ENCODE measurements around the gene PIGM. TPM values are rescaled to one million over a fixed set of nuclear protein-coding genes. Genes with fewer than 3 reads are reported as not detected.
A peak's percentile ranks its signal among the peaks of the same experiment; 100 is the strongest.

The PIGM gene
- total RNA-seq, 1 donor from 2014 or later, result 7.0 TPM

- Mint-ChIP-seq H3K27ac (ENCODE audit: unreplicated experiment) (peak within 1 kb of the TSS; percentile 58), H3K27me3 (ENCODE audit: low read depth, unreplicated experiment) (peaks cover 56% of the 10 kb centered on the region), H3K4me3 (ENCODE audit: unreplicated experiment) (peak within 1 kb of the TSS; percentile 93), H3K9me3 (ENCODE audit: unreplicated experiment) (peaks cover 2% of the 10 kb centered on the region), H3K4me1 (ENCODE audit: low read depth, unreplicated experiment) (peaks cover 8% of the 10 kb centered on the region), H3K36me3 (ENCODE audit: low read depth, unreplicated experiment) (peaks cover 2% of the 10 kb centered on the region)
- no peaks in the 10 kb centered on the region for H3K36me3 ChIP-seq (ENCODE audit: insufficient read depth, low read length)
- H3K27me3 ChIP-seq (ENCODE audit: insufficient read depth, low read length), result peaks cover 48% of the 10 kb centered on the region
- H3K9me3 ChIP-seq (ENCODE audit: insufficient read depth, low read depth, low read length), result no peaks in the 10 kb centered on the region
- no peaks in the 10 kb centered on the region for H4K20me1 ChIP-seq (ENCODE audit: insufficient read depth, low read length)
- H3K4me1 ChIP-seq (ENCODE audit: insufficient read depth, low read length), result peaks cover 3% of the 10 kb centered on the region
- H2AFZ ChIP-seq (ENCODE audit: low read depth, low read length), result peak within 1 kb of the TSS; percentile 92
- H3K9ac ChIP-seq (ENCODE audit: low read length), result peak within 1 kb of the TSS; percentile 52
- TF ChIP-seq EZH2 (IDR thresholded peaks at IDR 0.05; ENCODE audit: insufficient read depth, low read length) (peak; percentile 76), CTCF (IDR thresholded peaks at IDR 0.05; ENCODE audit: insufficient read depth, low read depth, low read length) (no peak)
- H3K4me2 ChIP-seq (ENCODE audit: low read length), result peak within 1 kb of the TSS; percentile 97
- DNase-seq (ENCODE audit: low read depth) (no peak), FAIRE-seq (no peak)
- H3K27ac ChIP-seq (ENCODE audit: low read depth, low read length), result no peak within 1 kb of the TSS
- no peaks in the 10 kb centered on the region for H3K79me2 ChIP-seq (ENCODE audit: insufficient read depth, low read length)
- peak within 1 kb of the TSS; percentile 59 for H3K4me3 ChIP-seq (ENCODE audit: insufficient read depth, low read depth, low read length)
Observed at GRCh38 chr1:160069460-160070231, 37.9 kb upstream of the PIGM start, which contains the start of gene KCNJ10. KCNJ10 (minus strand) TSS chr1:160070160; CDS start chr1:160042532, 27,628 bp downstream.

GRCh38 chr1:160068225-160068624 lies 36.4 kb upstream of the PIGM start:
- Mint-ChIP-seq H3K27me3 (ENCODE audit: low read depth, unreplicated experiment) (peaks cover 58% of the 10 kb centered on the region), H3K4me1 (ENCODE audit: low read depth, unreplicated experiment) (peaks cover 8% of the 10 kb centered on the region), H3K9me3 (ENCODE audit: unreplicated experiment) (peaks cover 2% of the 10 kb centered on the region), H3K27ac (ENCODE audit: unreplicated experiment) (no peak overlapping the region), H3K36me3 (ENCODE audit: low read depth, unreplicated experiment) (peaks cover 2% of the 10 kb centered on the region), H3K4me3 (ENCODE audit: unreplicated experiment) (no peak overlapping the region)
- no peak overlapping the region for H3K4me2 ChIP-seq (ENCODE audit: low read length)
- FAIRE-seq, result no peak
- no peaks in the 10 kb centered on the region for H3K36me3 ChIP-seq (ENCODE audit: insufficient read depth, low read length)
- no peak overlapping the region for H3K27ac ChIP-seq (ENCODE audit: low read depth, low read length)
- H3K4me3 ChIP-seq (ENCODE audit: insufficient read depth, low read depth, low read length), result no peak overlapping the region
- H4K20me1 ChIP-seq (ENCODE audit: insufficient read depth, low read length), result no peaks in the 10 kb centered on the region
- H3K4me1 ChIP-seq (ENCODE audit: insufficient read depth, low read length), result peaks cover 3% of the 10 kb centered on the region
- no peak overlapping the region for H3K9ac ChIP-seq (ENCODE audit: low read length)
- TF ChIP-seq CTCF (IDR thresholded peaks at IDR 0.05; ENCODE audit: insufficient read depth, low read depth, low read length) (no peak), EZH2 (IDR thresholded peaks at IDR 0.05; ENCODE audit: insufficient read depth, low read length) (no peak)
- peaks cover 57% of the 10 kb centered on the region for H3K27me3 ChIP-seq (ENCODE audit: insufficient read depth, low read length)
- no peak overlapping the region for H2AFZ ChIP-seq (ENCODE audit: low read depth, low read length)
- no peaks in the 10 kb centered on the region for H3K9me3 ChIP-seq (ENCODE audit: insufficient read depth, low read depth, low read length)
- no peaks in the 10 kb centered on the region for H3K79me2 ChIP-seq (ENCODE audit: insufficient read depth, low read length)
- no peak for DNase-seq (ENCODE audit: low read depth)

All from astrocyte (in vitro differentiated cells and primary cell).